GM12875 (cell line): ENCODE data around the gene MTHFD2L.
"Not testable (repeated sequence)": the region's sequence is repeated elsewhere in the genome, so short reads cannot be mapped to it uniquely, and the experiment has no call there.

Experiments used
- H3K4me3 ChIP-seq: one replicate; pipeline ENCODE4 v1.5.1; 2011; ENCODE audit warnings: low read depth, low read length, control low read depth
- TF ChIP-seq, protein P1 (sequence below): IDR thresholded peaks from 2 replicates; pipeline ENCODE4 v1.5.1; 2011; ENCODE audit warnings: low read depth, mild to moderate bottlenecking, control low read depth, inconsistent platforms, low read length, moderate library complexity, borderline replicate concordance; ENCODE audit not compliant: insufficient read depth

Gene MTHFD2L

DNA sequence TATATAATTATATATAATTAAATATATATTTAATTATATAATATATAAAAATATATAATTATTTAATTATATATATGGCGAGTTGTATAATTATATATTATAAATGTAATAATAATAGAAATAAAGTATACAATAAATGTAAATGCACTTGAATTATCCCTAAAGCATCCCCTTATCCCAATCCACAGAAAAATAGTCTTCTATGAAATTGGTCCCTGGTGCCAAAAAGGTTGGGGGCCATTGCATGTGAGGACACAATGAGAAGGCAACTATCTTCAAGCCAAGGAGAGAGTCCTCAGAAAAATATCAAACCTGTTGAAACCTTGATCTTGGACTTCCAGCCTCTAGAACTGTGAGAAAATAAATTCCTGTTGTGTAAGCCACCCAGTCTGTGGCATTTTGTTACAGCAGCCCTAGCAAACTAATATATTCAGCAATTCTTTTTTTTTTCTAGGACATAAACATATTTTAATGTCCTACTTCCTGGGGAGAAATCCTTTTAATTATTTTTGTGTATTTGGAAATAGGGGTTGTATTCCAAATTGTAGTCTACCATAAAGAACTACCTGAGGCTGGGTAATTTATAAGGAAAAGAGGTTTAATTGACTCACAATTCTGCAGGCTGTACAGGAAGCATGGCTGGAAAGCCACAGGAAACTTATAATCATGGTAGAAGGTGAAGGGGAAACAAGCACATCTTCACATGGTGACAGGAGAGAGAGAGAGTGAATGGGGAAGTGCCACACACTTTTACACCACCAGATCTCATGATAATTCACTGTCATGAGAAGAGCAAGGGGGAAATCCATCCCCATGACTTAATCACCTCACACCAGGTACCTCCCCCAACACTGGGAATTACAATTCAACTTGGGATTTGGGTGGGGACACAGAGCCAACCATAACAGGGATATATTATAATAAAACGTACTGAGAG lies 36.0 kb upstream of the MTHFD2L start:
- TF ChIP-seq, protein P1, sequence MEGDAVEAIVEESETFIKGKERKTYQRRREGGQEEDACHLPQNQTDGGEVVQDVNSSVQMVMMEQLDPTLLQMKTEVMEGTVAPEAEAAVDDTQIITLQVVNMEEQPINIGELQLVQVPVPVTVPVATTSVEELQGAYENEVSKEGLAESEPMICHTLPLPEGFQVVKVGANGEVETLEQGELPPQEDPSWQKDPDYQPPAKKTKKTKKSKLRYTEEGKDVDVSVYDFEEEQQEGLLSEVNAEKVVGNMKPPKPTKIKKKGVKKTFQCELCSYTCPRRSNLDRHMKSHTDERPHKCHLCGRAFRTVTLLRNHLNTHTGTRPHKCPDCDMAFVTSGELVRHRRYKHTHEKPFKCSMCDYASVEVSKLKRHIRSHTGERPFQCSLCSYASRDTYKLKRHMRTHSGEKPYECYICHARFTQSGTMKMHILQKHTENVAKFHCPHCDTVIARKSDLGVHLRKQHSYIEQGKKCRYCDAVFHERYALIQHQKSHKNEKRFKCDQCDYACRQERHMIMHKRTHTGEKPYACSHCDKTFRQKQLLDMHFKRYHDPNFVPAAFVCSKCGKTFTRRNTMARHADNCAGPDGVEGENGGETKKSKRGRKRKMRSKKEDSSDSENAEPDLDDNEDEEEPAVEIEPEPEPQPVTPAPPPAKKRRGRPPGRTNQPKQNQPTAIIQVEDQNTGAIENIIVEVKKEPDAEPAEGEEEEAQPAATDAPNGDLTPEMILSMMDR = no peak
- H3K4me3 ChIP-seq = no peak overlapping the region

DNA sequence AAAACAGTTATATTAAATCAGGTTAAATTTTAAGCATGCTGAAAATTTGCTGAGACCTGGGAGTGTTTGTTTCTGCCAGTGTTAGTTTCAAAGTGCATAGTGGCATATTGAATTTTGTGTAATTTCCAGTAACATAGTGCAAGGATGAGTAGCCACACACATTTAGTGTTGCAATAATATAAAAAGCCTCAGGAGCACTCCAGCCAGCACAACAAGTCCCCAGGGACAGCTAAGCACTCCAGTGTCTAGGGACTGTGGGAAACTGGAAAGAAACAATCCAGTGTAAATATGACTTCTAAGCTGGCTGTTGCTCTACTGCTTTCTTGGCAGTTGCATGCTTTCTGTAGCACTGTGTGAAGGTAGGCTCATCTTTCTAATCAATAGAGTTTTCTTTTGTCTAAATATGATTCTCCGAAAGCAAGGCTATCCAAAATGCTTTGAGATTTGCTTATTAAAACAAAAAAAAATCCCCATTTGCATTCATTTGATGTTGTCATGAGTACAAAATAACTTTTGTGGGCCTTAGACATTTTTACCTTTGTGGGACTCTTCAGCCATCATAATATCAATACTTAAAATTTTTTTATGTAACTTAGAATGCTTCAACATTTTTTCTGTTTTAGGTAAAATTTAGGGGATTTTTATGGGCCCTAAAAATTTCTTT lies 34.7 kb upstream of the MTHFD2L start:
- TF ChIP-seq, protein P1 = no peak
- no peak overlapping the region for H3K4me3 ChIP-seq

DNA sequence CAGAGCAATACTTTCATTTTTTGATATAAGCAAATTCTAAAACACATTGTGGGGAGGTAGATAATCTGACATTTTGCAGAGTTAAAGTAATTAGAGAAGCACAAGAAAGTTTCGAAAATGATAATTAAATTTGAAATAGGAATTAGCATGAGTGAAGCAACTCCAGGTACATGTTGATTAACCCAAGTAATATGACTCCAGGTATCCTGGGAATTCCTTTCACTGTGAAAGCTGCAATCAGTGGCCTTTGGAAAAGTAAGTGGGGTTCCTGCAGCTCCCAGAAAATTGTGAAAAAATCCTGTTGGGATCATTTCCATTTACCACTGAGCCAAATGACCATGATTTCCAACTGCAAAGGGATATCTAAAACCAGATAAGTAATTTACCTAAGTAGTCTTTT lies 32.9 kb upstream of the MTHFD2L start:
- H3K4me3 ChIP-seq = no peak overlapping the region
- TF ChIP-seq, protein P1 = no peak

DNA sequence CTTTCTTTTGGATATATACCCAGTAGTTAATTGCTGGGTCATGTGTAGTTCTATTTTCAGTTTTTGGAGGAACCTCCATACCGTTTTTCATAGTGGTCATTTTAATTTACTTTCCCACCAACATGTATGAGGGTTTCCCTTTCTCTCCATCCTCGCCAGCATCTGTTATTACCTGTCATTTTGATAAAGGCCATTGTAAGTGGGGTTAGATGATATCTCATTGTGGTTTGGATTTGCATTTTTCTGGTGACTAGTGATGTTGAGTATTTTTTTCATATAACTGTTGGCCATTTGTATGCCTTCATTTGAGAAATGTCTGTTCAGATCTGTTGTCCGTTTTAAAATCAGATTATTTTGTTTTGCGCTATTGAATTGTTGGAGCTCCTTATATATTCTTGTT lies 30.2 kb upstream of the MTHFD2L start:
- TF ChIP-seq, protein P1 = no peak

DNA sequence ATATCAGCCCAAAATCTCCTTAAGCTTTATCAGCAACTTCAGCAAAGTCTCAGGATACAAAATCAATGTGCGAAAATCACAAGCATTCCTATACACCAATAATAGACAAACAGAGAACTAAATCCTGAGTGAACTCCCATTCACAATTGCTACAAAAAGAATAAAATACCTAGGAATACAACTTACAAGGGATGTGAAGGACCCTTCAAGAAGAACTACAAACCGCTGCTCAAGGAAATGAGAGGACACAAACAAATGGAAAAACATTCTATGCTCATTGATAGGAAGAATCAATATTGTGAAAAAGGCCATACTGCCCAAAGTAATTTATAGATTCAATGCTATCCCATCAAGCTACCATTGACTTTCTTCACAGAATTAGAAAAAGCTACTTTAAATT lies 27.1 kb upstream of the MTHFD2L start:
- not testable (repeated sequence) for H3K4me3 ChIP-seq

More for the DNA sequence above, 30.2 kb upstream of the MTHFD2L start:
- H3K4me3 ChIP-seq = no peak overlapping the region

DNA sequence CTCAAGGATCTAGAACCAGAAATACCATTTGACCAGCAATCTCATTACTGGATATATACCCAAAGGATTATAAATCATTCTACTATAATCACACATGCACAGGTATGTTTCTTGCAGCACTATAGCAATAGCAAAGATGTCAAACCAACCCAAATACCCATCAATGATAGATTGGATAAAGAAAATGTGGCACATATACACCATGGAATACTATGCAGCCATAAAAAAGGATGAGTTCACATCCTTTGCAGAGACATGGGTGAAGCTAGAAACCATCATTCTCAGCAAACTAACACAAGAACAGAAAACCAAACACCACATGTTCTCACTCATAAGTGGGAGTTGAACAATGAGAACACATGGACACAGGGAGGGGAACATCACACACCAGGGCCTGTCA lies 25.7 kb upstream of the MTHFD2L start:
- H3K4me3 ChIP-seq = not testable (repeated sequence)

DNA sequence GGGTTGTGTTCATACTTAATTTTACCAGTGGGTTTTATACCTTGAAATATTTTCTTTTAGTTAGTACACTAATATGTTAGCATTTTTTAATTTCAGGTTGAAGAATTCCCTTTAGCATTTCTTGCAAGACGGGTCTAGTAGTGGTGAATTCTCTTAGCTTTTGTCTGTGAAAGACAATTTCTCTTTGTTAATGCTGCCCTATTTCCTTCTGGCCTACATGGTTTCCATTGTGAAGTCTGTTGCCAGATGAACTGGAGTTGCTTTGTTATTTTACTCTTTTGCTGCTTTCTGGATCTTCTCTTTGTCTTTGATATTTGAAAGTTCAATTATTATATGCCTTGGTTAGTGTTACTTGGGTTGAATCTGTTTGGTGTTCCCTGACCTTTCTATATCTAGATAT lies 25.0 kb upstream of the MTHFD2L start:
- no peak overlapping the region for H3K4me3 ChIP-seq
- TF ChIP-seq, protein P1 = no peak
